B cell (primary cell): Measurements from ENCODE around the gene KLHDC8B. TPM values are rescaled to one million over a fixed set of nuclear protein-coding genes. Genes with fewer than 3 reads are reported as not detected.

Experiments used
- ATAC-seq: fragments of 200-7000 bp; cut with Tn5 transposase; one replicate; pipeline ENCODE4 v1.10.0; 2021; ENCODE audit warnings: low read depth, mild to moderate bottlenecking, moderate number of reproducible peaks, moderate library complexity
- CTCF ChIA-PET: fragments of 350-600 bp; sonication (Branson Sonifier 250); formaldehyde crosslinking; loops from one replicate; lab custom pipeline; 2021; ENCODE audit warnings: antibody characterized with exemption, inconsistent platforms; lab: Charles Lee
- POLR2A ChIA-PET: fragments of 350-600 bp; sonication (Branson Sonifier 250); formaldehyde crosslinking; loops from one replicate; lab custom pipeline; 2021; ENCODE audit warnings: antibody characterized with exemption; lab: Charles Lee
- DNase-seq: peaks from one replicate; pipeline ENCODE4 v3.0.0; 2013
- H2AFZ ChIP-seq: 2 replicates; pipeline ENCODE4 v1.6.1; 2012; ENCODE audit warnings: mild to moderate bottlenecking, low read depth, low read length; ENCODE audit not compliant: insufficient read depth, poor library complexity, severe bottlenecking
- H3K27ac ChIP-seq, 2 donors: 1 replicate in 1 of 2; 2 replicates in 1 of 2; pipeline ENCODE4 v1.5.1; 2012 to 2013; ENCODE audit warnings: low read length in 2 of 2, mild to moderate bottlenecking in 2 of 2, moderate library complexity in 1 of 2
- H3K27me3 ChIP-seq, 4 experiments: fragments of 200-600 bp in 1 of 4; sonication (generic) in 1 of 4; replicated peaks in 1 of 4; 1 replicate in 2 of 4; 2 replicates in 2 of 4; pipeline versions ENCODE4 v1.6.1 to v1.7.0; 2013 to 2016; ENCODE audit warnings: low read length in 3 of 4, mild to moderate bottlenecking in 2 of 4, mixed read lengths in 1 of 4, moderate library complexity in 1 of 4; ENCODE audit not compliant: insufficient read depth in 4 of 4, control insufficient read depth in 3 of 4; ENCODE audit errors: control extremely low read depth in 1 of 4
- H3K36me3 ChIP-seq, 2 experiments: replicated peaks in 1 of 2; 1 replicate in 1 of 2; 2 replicates in 1 of 2; pipeline versions ENCODE4 v1.6.1 to v1.7.1; 2013; ENCODE audit warnings: low read length in 1 of 2; ENCODE audit not compliant: insufficient read depth in 2 of 2, control insufficient read depth in 1 of 2; ENCODE audit errors: control extremely low read depth in 1 of 2, extremely low read depth in 1 of 2
- H3K4me1 ChIP-seq, 2 donors: fragments of 200-600 bp in 1 of 2; sonication (generic) in 1 of 2; 1 replicate in 1 of 2; 2 replicates in 1 of 2; pipeline versions ENCODE4 v1.5.1 to v1.6.1; 2013 to 2017; ENCODE audit warnings: low read length in 2 of 2; ENCODE audit not compliant: control insufficient read depth in 2 of 2, insufficient read depth in 2 of 2
- H3K4me2 ChIP-seq: replicated peaks from 2 replicates; pipeline ENCODE3; 2012; ENCODE audit warnings: mild to moderate bottlenecking, low read depth, low read length; ENCODE audit not compliant: poor library complexity, severe bottlenecking
- H3K4me3 ChIP-seq, 5 experiments: fragments of 200-600 bp in 1 of 5; sonication (generic) in 1 of 5; 1 replicate in 3 of 5; 2 replicates in 2 of 5; pipeline versions ENCODE4 v1.5.1 to v1.7.0; 2011 to 2016; ENCODE audit warnings: low read length in 4 of 5, mild to moderate bottlenecking in 4 of 5, low read depth in 2 of 5, control low read depth in 1 of 5, moderate library complexity in 1 of 5; ENCODE audit not compliant: insufficient read depth in 1 of 5; ENCODE audit errors: control extremely low read depth in 1 of 5, extremely low read depth in 1 of 5
- H3K79me2 ChIP-seq: fragments of 200-600 bp; sonication (generic); one replicate; pipeline ENCODE4 v1.6.0; 2016; ENCODE audit warnings: low read length; ENCODE audit not compliant: control insufficient read depth, insufficient read depth
- H3K9ac ChIP-seq: fragments of 200-600 bp; sonication (generic); 2 replicates; pipeline ENCODE4 v1.6.1; 2017; ENCODE audit warnings: mild to moderate bottlenecking, low read length, moderate library complexity
- H3K9me3 ChIP-seq, 3 donors: one replicate each; pipeline versions ENCODE4 v1.6.1 to v1.7.1; 2013; ENCODE audit warnings: low read length in 2 of 3; ENCODE audit not compliant: control insufficient read depth in 2 of 3, insufficient read depth in 1 of 3; ENCODE audit errors: control extremely low read depth in 1 of 3
- H4K20me1 ChIP-seq: 2 replicates; pipeline ENCODE4 v1.6.0; 2012; ENCODE audit warnings: mild to moderate bottlenecking, low read length; ENCODE audit not compliant: insufficient read depth, control insufficient read depth, poor library complexity, severe bottlenecking
- H3K27ac Mint-ChIP-seq: one replicate; pipeline ENCODE4 v1.8.0; 2021; ENCODE audit warnings: mixed read lengths
- H3K27me3 Mint-ChIP-seq: one replicate; pipeline ENCODE4 v1.8.0; 2021; ENCODE audit warnings: mixed read lengths
- H3K4me1 Mint-ChIP-seq: one replicate; pipeline ENCODE4 v1.8.0; 2021; ENCODE audit warnings: mixed read lengths
- H3K4me3 Mint-ChIP-seq: one replicate; pipeline ENCODE4 v1.8.0; 2021; ENCODE audit warnings: mixed read lengths
- H3K9me3 Mint-ChIP-seq: one replicate; pipeline ENCODE4 v1.8.0; 2022; ENCODE audit warnings: mixed read lengths; ENCODE audit not compliant: insufficient read depth
- EZH2 ChIP-seq: IDR thresholded peaks from 2 replicates; pipeline ENCODE4 v1.6.1; 2012; ENCODE audit warnings: borderline replicate concordance, low read depth, mild to moderate bottlenecking, moderate library complexity, low read length; ENCODE audit not compliant: insufficient read depth, poor library complexity, severe bottlenecking
- WGBS: methylation state at CpG from one replicate; pipeline ENCODE4 v1.1.5; 2013; ENCODE audit warnings: missing lambda C conversion rate; ENCODE audit not compliant: insufficient coverage; 5-methylcytosine and 5-hydroxymethylcytosine counted together
- intact Hi-C: fragments of 100-400 bp; cut with micrococcal nuclease; formaldehyde crosslinking; loops from one replicate; pipeline ENCODE4 v1.10.0; 2022
- polyA plus RNA-seq: library from polyadenylated mRNA; depleted of rRNA; stranded (reverse); fragments of >200 nt; gene quantifications from 2 replicates; pipeline ENCODE4 v1.2.3, GENCODE V29; 2012
- total RNA-seq, 2 donors: library from RNA; stranded (reverse); fragments of 120-200 nt in 1 of 2; gene quantifications; 1 replicate in 1 of 2; 2 replicates in 1 of 2; pipeline versions ENCODE4 v1.2.3 to v1.2.4, GENCODE V29; 2013 to 2022
- TF ChIP-seq, protein P1 (sequence below): fragments of 200-600 bp; IDR thresholded peaks from one replicate; pipeline ENCODE4 v1.8.0; 2022; ENCODE audit warnings: antibody characterized with exemption, mild to moderate bottlenecking

Gene KLHDC8B
- total and polyA plus RNA-seq, 2 donors (not counting 1 experiment from before 2014, with no cell fraction given), result 0.43 to 3.6 TPM

DNA sequence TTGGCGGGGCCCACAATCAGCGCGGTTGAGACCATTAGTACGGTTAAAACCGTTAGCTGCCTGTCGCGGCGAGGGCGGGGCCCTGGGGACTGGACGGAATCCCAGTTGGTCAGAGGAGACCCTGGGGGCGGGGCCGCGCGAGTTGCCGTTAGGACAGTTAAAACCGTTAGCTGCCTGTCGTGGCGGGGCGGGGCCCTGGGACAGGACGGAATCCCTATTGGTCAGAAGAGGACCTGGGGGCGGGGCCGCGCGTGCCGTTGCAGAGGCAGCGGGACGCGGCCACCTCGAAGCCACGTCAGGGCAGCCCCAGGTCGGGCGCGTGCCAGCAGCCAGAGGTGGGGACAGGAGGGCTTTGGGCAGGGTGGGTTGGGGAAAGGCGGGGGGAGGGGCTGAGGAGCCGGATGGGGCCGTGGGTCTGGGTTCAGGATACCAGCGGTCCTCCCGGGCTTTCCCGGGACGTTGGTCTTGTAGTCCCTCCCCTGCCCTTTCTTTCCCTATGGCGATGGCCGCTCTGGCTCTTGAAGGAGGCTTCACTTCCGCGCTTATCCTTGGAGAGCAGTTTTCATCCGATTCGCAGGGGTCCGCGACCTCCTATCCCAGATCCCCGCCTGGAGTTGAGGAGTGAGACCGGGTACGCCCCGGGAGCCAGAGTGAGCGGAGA is 28.0 kb downstream of the KLHDC8B start:
- Histone ChIP-seq H2AFZ (no peak overlapping the region), H3K9ac (no peak overlapping the region), H3K9me3 (peaks cover 0 to 12% (median 0%) of the 10 kb centered on the region in 3 donors), H3K4me2 (no peak overlapping the region), H4K20me1 (no peaks in the 10 kb centered on the region), H3K27me3 (peaks cover 0 to 12% (median 0%) of the 10 kb centered on the region in 4 experiments), H3K27ac (no peak overlapping the region), H3K4me3 (no peak overlapping the region), H3K36me3 (no peaks in the 10 kb centered on the region), H3K4me1 (no peaks in the 10 kb centered on the region), H3K79me2 (no peaks in the 10 kb centered on the region)
- no peak overlapping the region for H3K27ac Mint-ChIP-seq
- no peaks in the 10 kb centered on the region for H3K4me1 Mint-ChIP-seq
- 51% methylated on average over 49 of the region's 53 CpGs for WGBS
- CTCF ChIA-PET, result no interaction called here
- POLR2A ChIA-PET, result no interaction called here
- no peak for TF ChIP-seq EZH2
- TF ChIP-seq, protein P1, sequence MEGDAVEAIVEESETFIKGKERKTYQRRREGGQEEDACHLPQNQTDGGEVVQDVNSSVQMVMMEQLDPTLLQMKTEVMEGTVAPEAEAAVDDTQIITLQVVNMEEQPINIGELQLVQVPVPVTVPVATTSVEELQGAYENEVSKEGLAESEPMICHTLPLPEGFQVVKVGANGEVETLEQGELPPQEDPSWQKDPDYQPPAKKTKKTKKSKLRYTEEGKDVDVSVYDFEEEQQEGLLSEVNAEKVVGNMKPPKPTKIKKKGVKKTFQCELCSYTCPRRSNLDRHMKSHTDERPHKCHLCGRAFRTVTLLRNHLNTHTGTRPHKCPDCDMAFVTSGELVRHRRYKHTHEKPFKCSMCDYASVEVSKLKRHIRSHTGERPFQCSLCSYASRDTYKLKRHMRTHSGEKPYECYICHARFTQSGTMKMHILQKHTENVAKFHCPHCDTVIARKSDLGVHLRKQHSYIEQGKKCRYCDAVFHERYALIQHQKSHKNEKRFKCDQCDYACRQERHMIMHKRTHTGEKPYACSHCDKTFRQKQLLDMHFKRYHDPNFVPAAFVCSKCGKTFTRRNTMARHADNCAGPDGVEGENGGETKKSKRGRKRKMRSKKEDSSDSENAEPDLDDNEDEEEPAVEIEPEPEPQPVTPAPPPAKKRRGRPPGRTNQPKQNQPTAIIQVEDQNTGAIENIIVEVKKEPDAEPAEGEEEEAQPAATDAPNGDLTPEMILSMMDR, result no peak
- ATAC-seq, result no peak
- no peaks in the 10 kb centered on the region for H3K9me3 Mint-ChIP-seq
- intact Hi-C loops, result no loop called here
- H3K27me3 Mint-ChIP-seq, result peaks cover 22% of the 10 kb centered on the region
- no peak overlapping the region for H3K4me3 Mint-ChIP-seq
- no peak for DNase-seq

DNA sequence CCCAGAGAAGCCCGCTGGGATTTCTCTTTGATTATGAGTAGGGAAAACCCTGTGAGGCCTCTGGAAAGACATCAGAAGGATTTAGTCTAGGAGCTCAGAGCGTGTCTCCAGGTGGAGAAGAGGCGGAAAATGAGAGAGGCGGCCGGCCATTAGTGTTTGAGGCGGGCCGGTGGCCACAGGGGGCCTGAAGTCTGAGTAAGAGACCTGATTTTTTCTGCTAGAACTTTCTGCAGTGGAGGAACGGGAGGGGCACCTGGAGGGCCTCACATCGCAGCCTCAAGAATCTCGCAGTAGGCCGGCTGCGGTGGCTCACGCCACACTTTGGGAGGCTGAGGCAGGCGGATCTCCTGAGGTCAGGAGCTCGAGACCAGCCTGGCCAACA is 28.5 kb downstream of the KLHDC8B start:
- H4K20me1 ChIP-seq, result no peaks in the 10 kb centered on the region
- Mint-ChIP-seq H3K4me3 (no peak overlapping the region), H3K9me3 (no peaks in the 10 kb centered on the region), H3K4me1 (no peaks in the 10 kb centered on the region), H3K27ac (no peak overlapping the region), H3K27me3 (peaks cover 24% of the 10 kb centered on the region)
- no peaks in the 10 kb centered on the region for H3K4me1 ChIP-seq
- 93% methylated on average over 13 of the region's 15 CpGs for whole genome bisulfite sequencing
- no peak overlapping the region for H3K4me2 ChIP-seq
- H3K27ac ChIP-seq, result no peak overlapping the region
- H2AFZ ChIP-seq, result no peak overlapping the region
- ChIA-PET POLR2A (no interaction called here), CTCF (no interaction called here)
- H3K27me3 ChIP-seq, result peaks cover 0 to 12% (median 0%) of the 10 kb centered on the region in 4 experiments
- DNase-seq (no peak), ATAC-seq (no peak)
- TF ChIP-seq EZH2, result no peak
- TF ChIP-seq, protein P1, result no peak
- peaks cover 0 to 12% (median 0%) of the 10 kb centered on the region in 3 donors for H3K9me3 ChIP-seq
- intact Hi-C loops, result no loop called here
- H3K79me2 ChIP-seq, result no peaks in the 10 kb centered on the region
- no peaks in the 10 kb centered on the region for H3K36me3 ChIP-seq
- no peak overlapping the region for H3K4me3 ChIP-seq
- H3K9ac ChIP-seq, result no peak overlapping the region
